Left lobe of liver (tissue), 2 donors: Measurements from ENCODE around the gene ARL5A. TPM values are rescaled to one million over a fixed set of nuclear protein-coding genes. Genes with fewer than 3 reads are reported as not detected.

Experiments used
- ATAC-seq: fragments of 200-7000 bp; cut with Tn5 transposase; one replicate; pipeline ENCODE4 v1.9.1; 2020; ENCODE audit warnings: mild to moderate bottlenecking, moderate library complexity
- DNase-seq: peaks from one replicate; pipeline ENCODE4 v3.0.0-alpha.2; 2020; ENCODE audit warnings: low spot score
- total RNA-seq: library from RNA; stranded (reverse); gene quantifications from one replicate; pipeline ENCODE4 v1.2.1, GENCODE V29; 2021
- donor health status: DM: no; HTN: no; CAD: no; lungs with moderate emphysema.
- donor health status: DM: no; HTN: yes; CAD: no.

ARL5A gene
- total RNA-seq, 1 donor from 2014 or later, result 21.1 TPM

DNA sequence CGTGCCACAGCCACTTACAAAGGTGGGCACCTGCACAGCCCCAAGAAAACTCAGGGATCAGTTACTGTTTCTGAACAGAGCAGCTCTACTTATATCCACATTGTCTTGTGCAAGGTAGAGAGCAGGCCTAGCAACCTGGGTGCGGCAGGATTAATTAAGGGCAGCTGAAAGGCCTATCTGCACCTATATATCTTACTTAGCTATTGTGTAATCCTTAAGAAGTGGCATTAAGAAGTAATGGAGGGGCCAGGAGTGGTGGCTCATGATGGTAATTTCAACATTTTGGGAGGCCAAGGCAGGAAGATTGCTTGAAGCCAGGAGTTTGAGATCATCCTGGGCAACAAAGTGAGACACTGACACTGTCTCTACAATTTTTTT is 12.8 kb upstream of the ARL5A start:
- ATAC-seq (no peak), DNase-seq (no peak)

DNA sequence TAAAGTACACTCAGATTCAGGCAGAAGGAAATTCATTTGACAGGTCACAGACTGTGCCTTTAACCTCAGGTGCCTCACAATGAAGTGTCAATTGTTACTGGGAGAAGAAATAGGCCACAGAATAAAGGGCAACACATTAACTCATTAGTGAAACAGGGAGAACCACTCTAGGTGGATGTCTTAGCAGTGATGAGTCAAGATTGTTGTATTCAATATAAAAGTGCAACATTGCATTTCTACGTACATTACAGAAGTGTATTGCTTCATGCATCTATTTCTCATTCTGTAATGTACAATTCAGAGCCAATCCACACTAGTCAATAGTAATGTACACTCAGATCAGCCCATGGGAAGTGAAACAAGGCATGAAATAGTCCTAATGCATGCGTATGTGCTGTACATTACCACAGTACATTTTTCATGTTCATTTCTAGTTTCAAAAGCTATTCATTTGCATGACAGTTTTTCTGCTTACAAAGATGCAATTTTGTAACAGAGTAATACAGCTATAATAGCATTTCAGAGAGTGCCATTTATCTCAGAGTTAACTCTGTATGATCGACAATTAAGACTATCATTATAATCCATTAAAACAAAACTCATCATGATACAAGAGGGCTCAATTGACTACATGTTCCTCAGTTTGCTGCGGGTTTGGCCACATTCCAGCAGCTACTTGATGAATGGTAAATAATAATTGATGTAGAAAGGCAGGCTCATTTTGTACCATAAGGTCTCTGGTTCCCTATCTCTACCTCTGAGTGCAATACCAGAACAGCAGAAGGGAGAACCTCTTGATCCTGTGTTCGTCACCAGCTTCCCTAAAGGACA is 12.2 kb upstream of the ARL5A start:
- ATAC-seq (no peak), DNase-seq (no peak)

DNA sequence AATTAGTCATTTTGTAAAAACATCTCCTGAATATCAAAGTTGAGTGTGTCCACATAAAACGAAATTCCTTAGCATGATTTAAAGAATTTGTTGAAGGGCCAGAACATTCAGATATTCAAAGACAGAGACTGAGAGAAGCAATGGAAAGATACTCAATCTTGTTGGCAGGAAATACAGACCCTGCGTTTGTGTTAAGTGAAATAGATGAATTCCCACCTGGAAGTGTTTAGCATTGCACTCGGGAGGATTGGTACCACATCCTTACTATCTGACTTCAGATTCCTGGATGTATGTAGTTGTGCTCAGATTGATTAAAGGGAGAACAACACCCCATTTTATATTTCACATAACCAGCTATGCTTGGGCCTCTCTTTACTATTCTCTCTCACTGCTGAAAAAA is 9.7 kb upstream of the ARL5A start:
- ATAC-seq (no peak), DNase-seq (no peak)

DNA sequence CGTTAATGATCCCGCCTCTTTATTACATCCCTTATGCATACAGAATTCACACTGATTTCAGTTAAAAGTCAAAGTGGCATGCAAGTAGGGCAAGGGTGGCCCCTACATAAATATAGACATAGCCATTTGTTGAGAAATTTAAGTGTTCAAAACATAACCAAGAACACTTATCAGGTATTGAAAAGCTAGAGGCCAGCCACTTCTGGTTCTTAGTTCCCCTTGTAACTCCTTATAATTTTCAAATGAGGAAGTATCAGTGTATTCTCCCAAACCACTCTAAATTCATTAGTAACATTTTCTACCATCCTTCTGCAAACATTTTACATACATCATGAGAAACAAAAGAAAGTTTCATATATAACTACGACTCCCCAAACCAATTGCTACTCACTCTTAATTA is 5.8 kb upstream of the ARL5A start:
- DNase-seq (no peak), ATAC-seq (no peak)

DNA sequence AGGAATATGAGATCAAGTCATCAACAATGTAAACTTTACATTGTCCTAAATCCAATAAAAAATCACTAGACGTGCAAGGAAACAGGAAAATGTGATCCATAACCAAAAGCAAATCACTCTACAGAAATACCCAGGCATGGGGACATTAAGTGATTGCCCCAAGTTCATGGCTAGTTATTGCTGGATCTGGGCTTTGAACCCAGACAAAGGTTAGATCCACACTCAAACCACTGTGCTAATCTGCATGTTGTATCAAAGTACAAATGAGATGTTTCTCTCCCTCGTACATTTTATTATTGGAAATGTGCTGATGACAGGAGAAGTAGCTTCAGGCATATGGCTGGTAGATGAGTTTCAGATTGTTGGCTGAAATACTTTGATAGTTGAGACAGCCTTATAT is 2.7 kb upstream of the ARL5A start:
- no peak for DNase-seq
- no peak for ATAC-seq

DNA sequence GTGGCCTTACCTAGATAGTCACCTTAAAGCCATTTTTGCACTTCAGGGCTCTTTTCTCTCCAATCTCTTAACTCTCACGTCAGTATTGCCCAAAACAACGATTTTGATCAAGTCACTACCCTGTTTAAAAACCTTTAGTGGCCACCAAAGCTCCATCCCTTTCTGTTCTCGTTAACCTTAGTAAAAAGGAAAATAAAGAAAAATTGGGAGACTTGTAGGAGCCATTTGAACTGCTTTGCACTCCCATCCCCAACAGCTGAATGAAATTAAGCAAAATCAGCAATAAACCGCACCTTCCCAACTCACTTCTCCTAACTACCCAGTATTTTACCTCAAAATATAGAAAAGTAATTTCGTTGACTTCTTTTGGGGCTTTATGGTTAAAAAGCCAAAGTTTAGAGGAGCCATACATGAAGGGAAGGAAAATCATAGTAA is 686 bp upstream of the ARL5A start:
- no peak for DNase-seq
- ATAC-seq, result no peak

DNA sequence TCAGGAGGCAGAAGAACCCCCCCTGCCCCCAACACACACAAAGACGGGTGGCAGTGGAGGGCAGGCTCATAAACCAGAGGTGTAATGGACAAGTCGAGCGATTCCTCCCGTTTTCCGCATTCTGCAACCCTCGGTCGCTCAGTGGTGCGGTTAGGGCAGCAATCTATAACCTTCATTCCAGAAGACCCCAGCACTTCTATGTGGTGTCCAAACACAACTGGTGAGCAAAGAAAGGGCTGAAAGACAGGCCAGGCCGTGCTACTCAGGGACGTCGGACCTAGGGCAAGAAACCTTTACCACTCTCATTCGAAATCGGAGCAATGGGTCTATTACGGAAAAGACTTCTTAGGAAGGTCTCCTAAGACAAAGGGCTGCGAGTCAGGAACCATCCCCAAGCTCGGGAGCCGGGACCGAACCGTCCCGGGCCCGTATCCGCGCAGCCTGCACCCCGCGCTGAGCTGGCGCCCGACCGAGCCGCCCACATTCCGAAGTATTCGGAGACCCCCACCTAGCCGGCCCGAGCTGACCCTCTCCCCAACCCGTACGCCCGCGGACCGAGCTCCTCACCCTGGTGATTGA is 568 bp downstream of the ARL5A start:
- DNase-seq, result peak; percentile 54
- ATAC-seq, result peak; percentile 27

DNA sequence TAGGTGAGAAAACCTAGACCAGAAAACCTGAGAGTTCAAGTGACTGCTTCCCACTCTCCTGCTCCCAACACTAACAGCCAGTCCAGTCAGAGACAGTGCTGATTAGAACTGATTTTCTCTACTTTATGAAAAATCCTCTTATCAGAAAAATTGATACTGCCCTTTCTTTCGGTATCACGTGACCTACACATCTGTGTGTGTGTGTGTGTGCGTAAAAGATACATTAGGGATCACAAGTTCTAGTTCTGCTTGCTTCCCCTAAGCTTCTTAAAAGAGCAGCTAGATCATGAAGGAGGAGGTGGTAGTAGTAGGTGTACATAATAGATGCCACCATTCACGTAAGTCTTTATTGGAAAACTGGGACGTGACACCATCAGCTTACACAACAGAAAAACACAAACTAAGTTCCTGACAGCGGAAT is 1.5 kb downstream of the ARL5A start:
- DNase-seq, result no peak
- no peak for ATAC-seq

DNA sequence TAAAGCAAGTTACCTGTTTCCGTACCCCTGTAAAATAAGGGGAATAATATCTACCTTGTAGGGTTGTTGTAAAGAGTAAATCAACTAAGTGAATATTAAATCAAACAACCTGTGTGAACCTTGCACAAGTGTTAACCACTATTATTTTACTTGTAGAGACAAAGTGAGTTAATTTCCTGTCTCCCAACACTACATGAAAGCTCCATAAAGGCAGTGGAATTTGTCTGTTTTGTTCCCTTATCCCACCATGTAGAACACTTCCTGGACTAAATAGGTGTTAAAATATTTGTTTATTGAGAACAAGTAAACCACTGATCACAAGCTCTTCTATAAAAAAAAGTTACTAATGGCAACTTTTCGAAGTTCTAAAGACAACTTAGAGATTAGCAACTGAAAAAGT is 3.3 kb downstream of the ARL5A start:
- DNase-seq (no peak), ATAC-seq (no peak)

DNA sequence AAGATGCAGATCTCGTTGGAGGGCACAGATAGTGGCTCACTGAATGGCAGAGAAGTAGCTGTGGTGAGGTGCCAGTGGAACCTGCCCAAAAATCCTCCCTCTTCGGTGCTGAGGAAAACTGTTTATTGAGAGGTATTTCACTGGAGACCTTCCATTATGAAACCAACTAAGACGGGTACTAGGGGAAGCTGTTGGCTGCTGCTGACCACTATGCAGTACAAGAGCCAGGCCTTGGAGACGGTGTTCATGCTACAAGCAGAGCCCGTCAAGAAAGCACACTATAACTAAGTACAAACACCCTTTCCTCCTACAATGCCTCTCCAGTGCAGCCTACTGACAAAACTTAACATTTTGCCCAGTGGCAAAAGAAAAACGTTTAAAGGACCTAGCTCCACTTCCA is 4.6 kb downstream of the ARL5A start:
- DNase-seq, result no peak
- no peak for ATAC-seq

DNA sequence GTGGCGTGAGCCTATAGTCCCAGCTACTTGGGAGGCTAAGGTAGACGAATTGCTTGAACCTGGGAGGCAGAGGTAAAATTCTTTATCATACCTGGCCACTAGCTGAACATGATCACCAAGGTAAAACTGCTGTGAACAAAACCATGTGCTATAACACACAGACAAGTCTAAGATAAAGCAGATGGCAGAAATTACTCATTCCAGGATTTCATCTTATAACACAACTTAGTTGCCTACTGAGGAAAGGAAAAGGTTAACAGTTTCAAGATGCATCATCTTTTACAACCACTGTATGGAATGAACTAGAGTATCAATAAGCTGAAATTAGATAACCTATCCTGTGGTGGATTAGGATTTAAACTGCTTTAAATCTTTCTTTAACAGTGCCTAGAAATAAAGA is 8.3 kb downstream of the ARL5A start:
- DNase-seq (no peak), ATAC-seq (no peak)

DNA sequence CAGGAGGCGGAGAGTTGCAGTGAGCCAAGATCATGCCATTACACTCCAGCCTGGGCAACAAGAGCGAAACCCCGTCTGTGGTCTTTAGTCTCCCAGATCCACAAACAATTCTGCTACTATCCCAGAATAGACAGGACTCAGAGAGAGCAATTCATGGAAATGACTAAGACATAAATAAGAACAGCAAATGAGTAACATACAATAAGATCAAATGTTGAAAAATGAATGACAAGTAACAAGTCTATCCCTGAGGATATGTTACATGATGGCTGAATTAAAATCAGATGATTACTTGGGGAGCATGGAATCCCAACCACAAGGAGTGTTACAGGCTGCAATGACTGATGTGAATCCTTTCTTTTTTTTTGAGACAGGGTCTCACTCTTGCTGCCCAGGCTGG is 10.3 kb downstream of the ARL5A start:
- no peak for ATAC-seq
- no peak for DNase-seq

DNA sequence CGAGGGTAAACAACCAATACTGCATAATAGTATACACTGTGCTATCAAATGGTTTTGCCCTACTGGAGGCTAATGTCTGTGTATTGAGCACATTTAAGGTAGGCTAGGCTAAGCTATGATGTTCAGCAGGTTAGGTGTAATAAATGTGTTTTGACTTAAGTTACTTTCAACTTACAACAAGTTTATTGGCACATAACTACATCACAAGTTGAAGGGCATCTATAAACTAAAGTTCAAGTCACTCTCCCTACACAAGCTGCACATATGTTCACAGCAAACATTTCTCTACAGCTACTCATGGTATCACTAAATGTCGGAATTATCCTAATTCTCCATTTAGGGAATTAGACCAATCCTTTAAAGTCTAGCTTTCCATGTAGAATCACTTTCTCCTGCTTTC is 11.4 kb downstream of the ARL5A start:
- ATAC-seq (no peak), DNase-seq (no peak)

DNA sequence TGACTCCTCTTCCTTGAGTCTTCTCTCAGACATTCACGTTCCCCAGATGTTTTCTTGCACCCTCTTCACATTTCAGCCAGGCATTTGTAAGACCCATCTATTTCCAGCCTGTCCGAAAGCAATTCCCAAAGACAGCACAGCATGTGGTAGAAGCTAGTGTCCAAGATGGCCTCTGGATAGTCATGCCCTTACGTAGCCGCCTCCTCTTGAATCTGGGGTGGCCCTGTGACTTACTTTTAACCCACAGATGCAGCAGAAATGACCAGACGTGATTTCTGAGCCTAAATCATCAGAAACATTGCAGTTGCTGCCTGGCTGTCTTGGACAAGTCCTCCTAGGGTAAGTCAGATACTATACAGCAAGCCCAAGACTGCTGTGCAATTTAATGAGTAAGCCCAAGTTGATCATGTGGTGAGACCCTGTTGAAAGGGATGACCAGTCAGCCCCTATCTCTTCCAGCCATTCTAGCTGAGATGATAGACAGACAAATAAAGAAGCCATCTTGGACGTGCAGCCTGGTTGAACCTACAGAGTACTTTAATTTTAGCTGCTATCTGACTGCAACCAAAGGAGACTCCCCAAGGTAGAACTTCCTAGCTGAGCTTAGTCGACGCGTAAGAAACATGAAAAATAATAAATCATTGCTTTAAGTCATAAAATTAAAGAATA is 12.3 kb downstream of the ARL5A start:
- DNase-seq, result no peak
- no peak for ATAC-seq

DNA sequence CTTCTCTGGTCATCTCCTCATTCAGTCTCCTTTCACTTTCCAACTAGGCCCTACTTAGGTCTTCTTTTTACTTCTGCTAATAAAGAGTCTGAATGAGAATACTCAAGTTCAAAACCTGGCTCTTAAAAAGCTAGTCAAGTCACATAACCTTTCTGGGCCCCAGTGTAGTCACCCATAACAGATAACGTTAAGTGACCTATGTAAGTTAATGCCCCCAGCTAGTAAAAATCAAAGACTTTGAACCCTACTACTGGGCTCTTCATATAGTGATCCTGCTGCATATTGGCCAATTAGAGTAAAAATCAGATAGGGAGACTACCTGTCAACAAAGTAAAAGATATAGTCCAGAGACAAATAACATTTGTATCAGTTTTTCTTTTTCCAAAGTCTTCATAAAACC is 17.7 kb downstream of the ARL5A start:
- no peak for ATAC-seq
- DNase-seq, result no peak

DNA sequence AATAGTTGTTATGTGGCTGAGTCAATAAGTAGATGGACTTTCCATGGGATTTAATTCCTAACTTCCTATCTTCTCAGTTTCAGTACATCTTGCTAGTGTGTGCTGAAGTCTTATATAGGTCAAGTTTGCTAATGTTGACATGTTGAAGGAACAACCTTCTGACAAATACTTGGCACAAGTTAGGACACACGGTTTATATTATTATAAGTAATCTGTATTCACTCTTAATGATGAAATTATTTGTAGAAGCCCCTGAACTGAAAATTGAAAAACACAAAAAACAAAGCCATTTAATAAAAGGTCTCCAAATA is 19.2 kb downstream of the ARL5A start:
- ATAC-seq, result no peak
- no peak for DNase-seq

DNA sequence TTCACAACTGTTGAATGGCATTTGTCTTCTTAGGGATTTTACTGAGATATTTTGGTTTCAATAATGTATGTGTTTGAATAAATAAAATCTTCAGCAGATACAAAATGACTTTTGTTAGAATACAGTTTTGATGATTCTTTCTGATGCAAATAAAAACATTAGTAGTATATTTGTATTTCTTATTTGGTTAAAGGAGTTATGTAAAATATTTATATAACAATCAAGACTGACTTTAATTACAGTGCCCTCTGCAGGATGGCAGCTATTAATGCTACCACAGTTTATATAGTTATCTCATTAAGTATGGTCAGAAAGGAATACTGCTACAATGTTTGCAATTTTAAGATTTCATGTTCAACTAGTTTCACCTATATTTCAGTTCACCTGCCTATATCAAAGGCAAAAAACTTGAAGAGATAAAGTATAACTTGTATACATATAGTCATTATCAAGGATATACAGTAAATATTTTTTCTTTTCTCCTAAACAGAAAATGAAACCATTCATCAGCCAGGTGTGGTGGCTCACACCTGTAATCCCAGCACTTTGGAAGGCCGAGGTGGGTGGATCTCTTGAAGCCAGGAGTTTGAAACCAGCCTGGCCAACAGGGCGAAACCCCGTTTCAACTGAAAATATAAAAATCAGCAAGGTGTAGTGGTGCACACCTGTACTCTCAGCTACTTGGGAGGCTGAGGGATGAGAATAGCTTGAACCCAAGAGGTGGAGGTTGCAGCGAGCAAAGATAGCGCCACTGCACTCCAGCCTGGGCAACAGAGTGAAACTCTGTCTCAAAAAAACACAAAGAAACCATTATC is 19.8 kb downstream of the ARL5A start:
- peak; percentile 84 for ATAC-seq
- no peak for DNase-seq

DNA sequence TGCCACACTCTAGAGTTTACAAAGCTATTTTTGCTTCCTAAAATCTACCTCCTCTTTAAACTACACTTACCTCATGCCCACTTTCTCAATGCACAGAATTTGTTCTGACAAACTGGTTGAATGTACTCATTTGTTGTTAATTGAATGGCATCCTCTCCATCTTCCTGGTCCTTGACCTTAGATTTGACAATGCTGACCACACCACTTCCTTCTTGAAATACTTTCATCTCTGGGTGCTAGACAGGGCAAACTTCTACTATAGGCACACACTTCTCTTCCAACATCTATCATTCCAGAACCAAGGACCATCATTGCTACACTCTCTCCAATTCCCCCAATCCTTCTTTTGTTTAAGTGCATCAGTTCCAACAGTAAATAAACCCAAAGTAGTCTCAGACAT is 22.3 kb downstream of the ARL5A start:
- no peak for DNase-seq
- ATAC-seq, result no peak

DNA sequence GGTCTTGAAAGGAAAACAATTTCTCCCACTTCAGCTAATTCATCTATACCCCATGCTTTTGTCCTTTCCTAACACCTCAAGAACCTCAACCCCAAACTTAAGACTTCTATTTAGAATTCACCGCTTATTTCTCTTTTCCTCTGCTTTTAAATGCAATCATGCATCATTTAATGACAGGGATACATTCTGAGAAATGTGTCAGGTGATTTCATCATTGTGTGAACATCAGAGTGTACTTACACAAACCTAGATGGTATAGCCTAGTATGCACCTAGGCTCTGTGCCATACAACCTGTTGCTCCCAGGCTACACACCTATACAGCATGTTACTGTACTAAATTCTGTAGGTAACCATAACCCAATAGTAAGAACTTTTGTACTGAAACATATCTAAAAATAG is 22.9 kb downstream of the ARL5A start:
- no peak for DNase-seq
- ATAC-seq, result no peak

DNA sequence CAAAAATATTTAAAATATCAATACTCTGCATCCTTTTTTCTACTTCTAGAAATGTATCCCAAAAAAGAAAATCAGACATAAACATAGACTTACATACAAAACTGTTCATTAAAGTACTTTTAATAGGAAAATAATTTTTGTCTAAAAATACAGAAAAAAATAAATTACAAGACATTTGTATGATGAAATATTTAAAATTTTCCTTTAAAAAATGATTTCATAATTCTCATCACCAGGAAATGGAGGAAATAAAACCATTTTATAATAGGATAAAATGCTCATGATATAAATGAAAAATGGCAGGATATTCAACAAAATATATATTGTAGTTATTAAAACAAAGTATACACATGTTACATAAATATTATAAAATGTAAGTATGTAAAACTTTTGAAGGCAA is 24.4 kb downstream of the ARL5A start:
- ATAC-seq, result no peak
- no peak for DNase-seq

DNA sequence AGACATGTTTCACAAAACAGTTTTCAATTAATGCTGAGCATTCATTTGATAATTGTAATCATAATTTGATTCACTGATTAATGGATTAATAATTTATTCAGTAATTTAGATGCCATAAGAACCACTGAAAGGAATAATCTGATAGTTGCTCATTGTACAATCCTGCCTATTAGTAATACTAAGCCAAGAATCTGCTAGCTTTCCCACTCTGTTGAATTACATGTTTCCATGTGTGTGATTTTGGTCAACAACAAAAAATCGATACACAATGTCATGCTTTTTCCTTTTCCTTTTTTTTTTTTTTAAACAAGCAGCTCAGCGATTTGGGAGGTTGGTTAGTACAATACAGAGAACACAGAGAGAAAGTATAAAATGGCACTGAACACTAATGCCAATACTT is 25.9 kb downstream of the ARL5A start:
- ATAC-seq (no peak), DNase-seq (no peak)

DNA sequence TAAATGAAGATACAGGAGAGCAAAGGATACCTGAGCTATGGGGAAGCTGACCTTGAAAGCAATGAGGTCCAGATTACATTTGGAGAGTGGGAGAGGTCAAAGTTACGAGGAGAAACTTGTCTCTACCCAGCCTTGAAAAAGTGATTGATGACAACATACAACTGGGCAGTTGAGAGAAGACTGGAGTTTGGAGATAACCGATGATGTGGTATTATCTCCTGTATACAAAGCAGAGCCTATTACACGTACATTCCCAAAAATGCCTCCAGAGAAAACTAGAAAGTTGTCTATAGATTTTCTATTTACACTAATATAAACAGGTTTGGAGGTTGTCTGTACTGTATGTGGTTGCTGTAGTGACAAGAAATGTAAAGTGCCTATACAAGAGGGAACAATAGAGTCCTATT is 28.3 kb downstream of the ARL5A start:
- no peak for DNase-seq
- no peak for ATAC-seq
